Endothelial cell (in vitro differentiated cells): ENCODE results near the gene OTUD3. TPM values are rescaled to one million over a fixed set of nuclear protein-coding genes. Genes with fewer than 3 reads are reported as not detected.

ENCODE experiments used
- DNase-seq: peaks from one replicate; pipeline ENCODE4 v3.0.0; 2021; ENCODE audit warnings: low spot score
- H3K27ac Mint-ChIP-seq: one replicate; pipeline ENCODE4 v1.8.0; 2021; ENCODE audit warnings: mixed read lengths, inconsistent platforms; ENCODE audit not compliant: unreplicated experiment
- H3K27me3 Mint-ChIP-seq: one replicate; pipeline ENCODE4 v1.8.0; 2021; ENCODE audit warnings: mild to moderate bottlenecking, moderate library complexity, mixed read lengths, inconsistent platforms; ENCODE audit not compliant: unreplicated experiment
- H3K36me3 Mint-ChIP-seq: one replicate; pipeline ENCODE4 v1.8.0; 2021; ENCODE audit warnings: mild to moderate bottlenecking, low read depth, mixed read lengths, inconsistent platforms; ENCODE audit not compliant: unreplicated experiment
- H3K4me1 Mint-ChIP-seq: one replicate; pipeline ENCODE4 v1.8.0; 2021; ENCODE audit warnings: mild to moderate bottlenecking, mixed read lengths, inconsistent platforms; ENCODE audit not compliant: unreplicated experiment
- H3K4me3 Mint-ChIP-seq: one replicate; pipeline ENCODE4 v1.8.0; 2021; ENCODE audit warnings: mild to moderate bottlenecking, mixed read lengths, inconsistent platforms; ENCODE audit not compliant: unreplicated experiment
- H3K9me3 Mint-ChIP-seq: one replicate; pipeline ENCODE4 v1.8.0; 2021; ENCODE audit warnings: mixed read lengths, inconsistent platforms; ENCODE audit not compliant: unreplicated experiment
- total RNA-seq: library from RNA; stranded (reverse); fragmentation: NEBNext Ultra II Directional; extraction: Animal tissue kit (Norgen Biotek cat#: 25700); gene quantifications from one replicate; pipeline ENCODE4 v1.2.1, GENCODE V29; 2021; ENCODE audit not compliant: unreplicated experiment
- TF ChIP-seq, protein P1 (sequence below): fragments of 200-600 bp; sonication (generic); IDR thresholded peaks from one replicate; pipeline ENCODE4 v1.5.0; 2021; ENCODE audit warnings: antibody characterized with exemption; ENCODE audit not compliant: unreplicated experiment

The OTUD3 gene
- total RNA-seq, 1 donor from 2014 or later, result 12.1 TPM

DNA sequence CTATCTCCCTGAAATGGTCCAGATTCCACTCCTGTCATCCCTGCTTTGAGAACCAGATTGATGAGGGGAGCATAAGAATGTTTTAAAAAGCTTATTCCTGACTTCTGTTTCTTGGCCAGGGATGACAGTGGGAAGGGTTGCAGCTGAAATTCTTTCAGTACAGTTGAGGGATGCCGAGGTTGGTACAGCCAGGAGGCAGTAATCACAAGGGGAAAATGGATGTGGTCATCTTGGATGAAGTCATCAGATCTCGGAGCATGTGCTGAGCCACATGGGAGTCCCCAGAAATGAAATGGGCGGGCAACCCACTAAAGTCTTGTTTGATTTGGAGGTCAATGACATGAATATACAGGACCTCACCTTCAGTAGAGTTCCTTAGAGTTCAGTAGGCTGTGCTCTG, 59.9 kb downstream of the OTUD3 start:
- Mint-ChIP-seq H3K27ac (no peak overlapping the region), H3K4me3 (no peak overlapping the region), H3K27me3 (peaks cover 2% of the 10 kb centered on the region), H3K36me3 (no peaks in the 10 kb centered on the region), H3K9me3 (no peaks in the 10 kb centered on the region), H3K4me1 (no peaks in the 10 kb centered on the region)
- no peak for DNase-seq
- TF ChIP-seq, protein P1, sequence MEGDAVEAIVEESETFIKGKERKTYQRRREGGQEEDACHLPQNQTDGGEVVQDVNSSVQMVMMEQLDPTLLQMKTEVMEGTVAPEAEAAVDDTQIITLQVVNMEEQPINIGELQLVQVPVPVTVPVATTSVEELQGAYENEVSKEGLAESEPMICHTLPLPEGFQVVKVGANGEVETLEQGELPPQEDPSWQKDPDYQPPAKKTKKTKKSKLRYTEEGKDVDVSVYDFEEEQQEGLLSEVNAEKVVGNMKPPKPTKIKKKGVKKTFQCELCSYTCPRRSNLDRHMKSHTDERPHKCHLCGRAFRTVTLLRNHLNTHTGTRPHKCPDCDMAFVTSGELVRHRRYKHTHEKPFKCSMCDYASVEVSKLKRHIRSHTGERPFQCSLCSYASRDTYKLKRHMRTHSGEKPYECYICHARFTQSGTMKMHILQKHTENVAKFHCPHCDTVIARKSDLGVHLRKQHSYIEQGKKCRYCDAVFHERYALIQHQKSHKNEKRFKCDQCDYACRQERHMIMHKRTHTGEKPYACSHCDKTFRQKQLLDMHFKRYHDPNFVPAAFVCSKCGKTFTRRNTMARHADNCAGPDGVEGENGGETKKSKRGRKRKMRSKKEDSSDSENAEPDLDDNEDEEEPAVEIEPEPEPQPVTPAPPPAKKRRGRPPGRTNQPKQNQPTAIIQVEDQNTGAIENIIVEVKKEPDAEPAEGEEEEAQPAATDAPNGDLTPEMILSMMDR, result no peak

DNA sequence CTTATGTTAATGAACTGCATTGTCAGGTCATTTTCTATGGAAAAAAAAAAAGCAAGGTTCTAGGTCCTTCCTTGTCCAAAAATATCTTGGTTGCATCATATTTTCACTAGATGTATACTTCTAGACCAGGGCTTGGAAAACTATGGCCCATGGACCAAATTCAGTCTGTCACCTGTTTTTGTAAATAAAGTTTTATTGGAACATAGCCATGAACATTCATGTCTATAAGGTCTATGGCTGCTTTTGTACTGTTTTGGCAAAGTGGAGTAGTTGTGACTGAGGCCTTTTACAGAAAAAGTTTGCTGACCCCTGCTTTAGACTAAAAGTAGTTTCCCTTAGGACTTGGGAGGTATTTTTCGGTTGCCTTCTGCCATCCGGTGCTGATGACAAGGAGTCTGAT, 60.5 kb downstream of the OTUD3 start:
- Mint-ChIP-seq H3K9me3 (no peaks in the 10 kb centered on the region), H3K27ac (no peak overlapping the region), H3K4me1 (no peaks in the 10 kb centered on the region), H3K36me3 (no peaks in the 10 kb centered on the region), H3K27me3 (peaks cover 1% of the 10 kb centered on the region), H3K4me3 (no peak overlapping the region)
- TF ChIP-seq, protein P1, result no peak
- DNase-seq, result no peak

DNA sequence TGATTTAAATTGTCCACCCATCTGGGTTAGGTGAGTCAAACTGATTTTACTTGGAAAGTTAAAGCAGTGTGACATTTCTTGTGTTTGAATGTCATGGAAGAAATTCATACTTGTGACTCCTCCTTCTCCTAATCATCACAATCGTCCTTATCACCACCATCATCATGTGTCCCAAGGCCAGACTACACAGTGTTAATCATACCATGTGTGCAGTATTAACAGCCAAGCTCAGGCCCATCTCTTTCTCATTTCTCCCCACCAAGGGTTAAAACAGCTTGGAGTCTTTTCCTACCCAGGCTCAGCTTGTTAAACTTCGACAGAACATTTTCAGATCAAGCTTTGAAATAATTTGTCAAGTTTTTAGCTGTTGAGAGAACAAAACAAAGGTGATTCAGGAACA, 63.7 kb downstream of the OTUD3 start:
- H3K27me3 Mint-ChIP-seq, result peaks cover 6% of the 10 kb centered on the region
- no peaks in the 10 kb centered on the region for H3K9me3 Mint-ChIP-seq
- no peaks in the 10 kb centered on the region for H3K36me3 Mint-ChIP-seq
- H3K4me1 Mint-ChIP-seq, result peaks cover 9% of the 10 kb centered on the region
- H3K4me3 Mint-ChIP-seq, result no peak overlapping the region
- H3K27ac Mint-ChIP-seq, result no peak overlapping the region
- no peak for DNase-seq
- TF ChIP-seq, protein P1, result no peak

DNA sequence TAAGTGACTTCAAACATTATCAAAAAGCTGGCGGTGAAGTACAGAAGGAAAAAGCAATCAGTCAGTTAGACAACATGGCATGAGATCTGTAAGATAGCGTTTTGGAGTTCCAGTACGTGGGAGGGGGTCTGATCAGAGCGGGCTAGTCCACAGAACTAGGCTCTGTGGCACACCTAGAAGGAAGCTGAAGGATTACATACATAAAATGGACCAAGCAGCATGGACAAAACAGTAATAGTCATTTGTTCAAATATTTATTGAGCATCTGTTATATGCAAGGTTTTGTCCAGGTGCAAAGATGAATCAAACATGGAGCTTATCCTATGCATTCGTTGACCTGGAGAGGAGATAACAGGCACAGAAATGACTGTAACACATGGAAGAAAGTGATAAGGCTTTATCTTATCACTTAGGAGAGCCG, 64.1 kb downstream of the OTUD3 start:
- Mint-ChIP-seq H3K9me3 (no peaks in the 10 kb centered on the region), H3K36me3 (no peaks in the 10 kb centered on the region), H3K27ac (no peak overlapping the region), H3K27me3 (peaks cover 6% of the 10 kb centered on the region), H3K4me1 (peaks cover 9% of the 10 kb centered on the region), H3K4me3 (no peak overlapping the region)
- DNase-seq, result no peak
- TF ChIP-seq, protein P1, result no peak

DNA sequence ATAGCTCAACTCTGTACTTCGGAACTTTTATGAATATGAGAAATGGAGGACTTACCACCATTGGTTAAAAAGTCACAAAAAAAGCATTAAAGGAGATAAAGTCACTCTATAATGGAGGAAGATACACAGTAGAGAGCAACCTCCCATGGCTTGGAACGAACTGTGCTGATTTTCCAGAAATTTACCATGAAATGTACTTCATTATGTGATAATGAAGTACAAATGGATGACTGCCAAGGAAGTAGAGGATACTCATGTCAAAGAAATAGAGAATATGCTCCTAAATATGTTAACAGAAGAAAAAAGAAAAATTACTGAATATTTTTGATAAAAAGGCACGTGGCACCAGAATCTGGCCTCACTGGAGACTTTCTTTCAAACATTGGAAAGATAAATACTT, 64.8 kb downstream of the OTUD3 start:
- no peak overlapping the region for H3K4me3 Mint-ChIP-seq
- peaks cover 9% of the 10 kb centered on the region for H3K4me1 Mint-ChIP-seq
- no peak overlapping the region for H3K27ac Mint-ChIP-seq
- H3K27me3 Mint-ChIP-seq, result peaks cover 6% of the 10 kb centered on the region
- H3K36me3 Mint-ChIP-seq, result no peaks in the 10 kb centered on the region
- no peak for DNase-seq
- no peaks in the 10 kb centered on the region for H3K9me3 Mint-ChIP-seq
- TF ChIP-seq, protein P1, result no peak
